CD14-positive monocyte (primary cell): ENCODE measurements around the gene PSMD3. TPM values are rescaled to one million over a fixed set of nuclear protein-coding genes. Genes with fewer than 3 reads are reported as not detected.
A peak's percentile ranks its signal among the peaks of the same experiment; 100 is the strongest.

Experiments used
- DNase-seq, 3 donors: peaks; one replicate each; pipeline ENCODE4 v3.0.0-alpha.2; 2011 to 2022
- H2AFZ ChIP-seq: 2 replicates; pipeline ENCODE4 v1.6.0; 2012; ENCODE audit warnings: mild to moderate bottlenecking, low read depth, low read length, inconsistent platforms; ENCODE audit not compliant: insufficient read depth, poor library complexity, severe bottlenecking
- H3K27ac ChIP-seq, 2 donors: 1 replicate in 1 of 2; 2 replicates in 1 of 2; pipeline ENCODE4 v1.5.1; 2012 to 2013; ENCODE audit warnings: low read length in 2 of 2, control low read depth in 1 of 2, inconsistent platforms in 1 of 2, low read depth in 1 of 2, mild to moderate bottlenecking in 1 of 2
- H3K27me3 ChIP-seq, 2 donors: one replicate each; pipeline versions ENCODE4 v1.6.0 to v1.6.1; 2011 to 2013; ENCODE audit warnings: low read length in 2 of 2; ENCODE audit not compliant: control insufficient read depth in 2 of 2, insufficient read depth in 2 of 2
- H3K36me3 ChIP-seq, 2 donors: replicated peaks in 1 of 2; 1 replicate in 1 of 2; 2 replicates in 1 of 2; pipeline versions ENCODE4 v1.5.1 to v1.6.1; 2012 to 2013; ENCODE audit warnings: low read length in 2 of 2, control low read depth in 1 of 2, inconsistent platforms in 1 of 2, mild to moderate bottlenecking in 1 of 2; ENCODE audit not compliant: insufficient read depth in 2 of 2, control insufficient read depth in 1 of 2
- H3K4me1 ChIP-seq, 2 donors: 1 replicate in 1 of 2; 2 replicates in 1 of 2; pipeline versions ENCODE4 v1.5.1 to v1.6.1; 2012 to 2013; ENCODE audit warnings: low read length in 2 of 2, control low read depth in 1 of 2, inconsistent platforms in 1 of 2, mild to moderate bottlenecking in 1 of 2, moderate library complexity in 1 of 2; ENCODE audit not compliant: insufficient read depth in 2 of 2, control insufficient read depth in 1 of 2
- H3K4me2 ChIP-seq: replicated peaks from 2 replicates; pipeline ENCODE3; 2012; ENCODE audit warnings: low read length, moderate library complexity, mild to moderate bottlenecking; ENCODE audit not compliant: poor library complexity, severe bottlenecking; ENCODE audit errors: extremely low read depth
- H3K4me3 ChIP-seq, 3 experiments: fragments of 200-600 bp in 1 of 3; sonication (generic) in 1 of 3; replicated peaks in 1 of 3; 1 replicate in 2 of 3; 2 replicates in 1 of 3; pipeline ENCODE4 v1.5.1; 2011 to 2013; ENCODE audit warnings: low read length in 3 of 3, mild to moderate bottlenecking in 3 of 3, control low read depth in 2 of 3, low read depth in 2 of 3, inconsistent platforms in 1 of 3, moderate library complexity in 1 of 3
- H3K79me2 ChIP-seq: 2 replicates; pipeline ENCODE4 v1.6.0; 2012; ENCODE audit warnings: mild to moderate bottlenecking, control low read depth, inconsistent platforms, low read length, moderate library complexity; ENCODE audit not compliant: insufficient read depth
- H3K9ac ChIP-seq: 2 replicates; pipeline ENCODE4 v1.6.0; 2017; ENCODE audit warnings: low read length, mild to moderate bottlenecking; ENCODE audit not compliant: insufficient read depth, poor library complexity, severe bottlenecking
- H3K9me3 ChIP-seq, 2 donors: replicated peaks in 1 of 2; 1 replicate in 1 of 2; 2 replicates in 1 of 2; pipeline versions ENCODE4 v1.5.1 to v1.6.1; 2012 to 2013; ENCODE audit warnings: low read length in 2 of 2, control low read depth in 1 of 2; ENCODE audit not compliant: control insufficient read depth in 1 of 2, insufficient read depth in 1 of 2
- H4K20me1 ChIP-seq: 2 replicates; pipeline ENCODE4 v1.6.0; 2012; ENCODE audit warnings: mild to moderate bottlenecking, low read length, control low read depth, moderate library complexity; ENCODE audit not compliant: insufficient read depth
- H3K27ac Mint-ChIP-seq, 7 donors: one replicate each; pipeline ENCODE4 v1.8.0; 2020; ENCODE audit warnings: mild to moderate bottlenecking in 7 of 7, mixed read lengths in 7 of 7, moderate library complexity in 6 of 7, inconsistent platforms in 2 of 7
- H3K27me3 Mint-ChIP-seq, 3 donors: one replicate each; pipeline ENCODE4 v1.8.0; 2021 to 2022; ENCODE audit warnings: low read depth in 3 of 3, mild to moderate bottlenecking in 3 of 3, mixed read lengths in 3 of 3, moderate library complexity in 3 of 3, inconsistent platforms in 1 of 3
- H3K36me3 Mint-ChIP-seq, 2 donors: one replicate each; pipeline ENCODE4 v1.8.0; 2020; ENCODE audit warnings: mixed read lengths in 2 of 2, inconsistent platforms in 1 of 2, mild to moderate bottlenecking in 1 of 2
- H3K4me1 Mint-ChIP-seq: one replicate; pipeline ENCODE4 v1.8.0; 2020; ENCODE audit warnings: mild to moderate bottlenecking, mixed read lengths
- H3K4me3 Mint-ChIP-seq, 2 donors: one replicate each; pipeline ENCODE4 v1.8.0; 2020; ENCODE audit warnings: mild to moderate bottlenecking in 2 of 2, mixed read lengths in 2 of 2, moderate library complexity in 1 of 2
- H3K9me3 Mint-ChIP-seq, 7 donors: one replicate each; pipeline ENCODE4 v1.8.0; 2020 to 2022; ENCODE audit warnings: mixed read lengths in 7 of 7, mild to moderate bottlenecking in 6 of 7, moderate library complexity in 6 of 7, inconsistent platforms in 2 of 7
- CTCF ChIP-seq: fragments of 200-600 bp; IDR thresholded peaks from one replicate; pipeline ENCODE4 v1.8.0; 2022; ENCODE audit warnings: antibody characterized with exemption, mild to moderate bottlenecking
- WGBS: methylation state at CpG from one replicate; pipeline ENCODE4 v1.1.5; 2013; ENCODE audit warnings: missing lambda C conversion rate; ENCODE audit not compliant: insufficient coverage; 5-methylcytosine and 5-hydroxymethylcytosine counted together
- intact Hi-C, 2 donors: fragments of 100-400 bp; cut with micrococcal nuclease; formaldehyde crosslinking; loops; one replicate each; pipeline versions ENCODE4 v1.15.0 to v1.15.1; 2023
- polyA plus RNA-seq, 3 donors: library from polyadenylated mRNA; depleted of rRNA in 1 of 3; unstranded in 2 of 3; stranded (reverse) in 1 of 3; fragments of 300-500 nt in 2 of 3; fragments of >200 nt in 1 of 3; fragmentation: Illumina TruSeq in 2 of 3; gene quantifications; 1 replicate in 2 of 3; 2 replicates in 1 of 3; pipeline ENCODE4 v1.2.3, GENCODE V29; 2012 to 2021

The PSMD3 gene
- polyA plus RNA-seq, 3 donors = 48.4 to 63.2 (median 48.8) TPM

- Histone ChIP-seq H3K4me2 (no peak overlapping the region), H3K27ac (no peak overlapping the region), H3K36me3 (peaks cover 70 to 94% of the 10 kb centered on the region in 2 donors), H3K9ac (no peak overlapping the region), H3K27me3 (no peaks in the 10 kb centered on the region), H4K20me1 (no peaks in the 10 kb centered on the region), H3K9me3 (no peaks in the 10 kb centered on the region), H3K4me3 (no peak overlapping the region), H3K4me1 (no peaks in the 10 kb centered on the region), H2AFZ (no peak overlapping the region), H3K79me2 (no peaks in the 10 kb centered on the region)
- Mint-ChIP-seq H3K27me3 (no peaks in the 10 kb centered on the region), H3K36me3 (peaks cover 70 to 81% of the 10 kb centered on the region in 2 donors), H3K4me1 (no peaks in the 10 kb centered on the region), H3K4me3 (no peak overlapping the region), H3K27ac (peak overlapping the region in 1 of 7 donors; percentile 54), H3K9me3 (no peaks in the 10 kb centered on the region)
- peak; percentile 50 to 78 (median 67) for DNase-seq
- peak; percentile 91 for TF ChIP-seq CTCF
- intact Hi-C loops = no loop called here
- WGBS = 57% methylated on average over 31 of the region's 33 CpGs
Observed at GRCh38 chr17:40026816-40027613, 46.4 kb downstream of the PSMD3 start.

GRCh38 chr17:40027614-40028012, 47.0 kb downstream of the PSMD3 start:
- no peaks in the 10 kb centered on the region for H3K4me1 ChIP-seq
- 85% methylated on average over 4 of the region's 5 CpGs for WGBS
- Mint-ChIP-seq H3K4me1 (no peaks in the 10 kb centered on the region), H3K36me3 (peaks cover 70 to 81% of the 10 kb centered on the region in 2 donors), H3K4me3 (no peak overlapping the region), H3K27ac (no peak overlapping the region), H3K27me3 (no peaks in the 10 kb centered on the region), H3K9me3 (no peaks in the 10 kb centered on the region)
- H3K27me3 ChIP-seq = no peaks in the 10 kb centered on the region
- H3K79me2 ChIP-seq = no peaks in the 10 kb centered on the region
- peaks cover 70 to 94% of the 10 kb centered on the region in 2 donors for H3K36me3 ChIP-seq
- H3K4me2 ChIP-seq = no peak overlapping the region
- no peaks in the 10 kb centered on the region for H4K20me1 ChIP-seq
- no peak overlapping the region for H3K27ac ChIP-seq
- TF ChIP-seq CTCF = no peak
- intact Hi-C loops = no loop called here
- H2AFZ ChIP-seq = no peak overlapping the region
- no peaks in the 10 kb centered on the region for H3K9me3 ChIP-seq
- DNase-seq = no peak
- no peak overlapping the region for H3K9ac ChIP-seq
- no peak overlapping the region for H3K4me3 ChIP-seq
